ENCODE measurements around the gene MMP21. TPM values are rescaled to one million over a fixed set of nuclear protein-coding genes. Genes with fewer than 3 reads are reported as not detected.

MMP21 gene
- total RNA-seq, 1 experiment from 2014 or later: not detected

- DNase-seq (ENCODE audit: low read depth): no peak
Measured at GRCh38 chr10:125792342-125793300, 17.0 kb upstream of the MMP21 start.

- no peak for DNase-seq (ENCODE audit: low read depth)
Measured at GRCh38 chr10:125788156-125789034, 12.8 kb upstream of the MMP21 start.

- DNase-seq (ENCODE audit: low read depth): no peak
Measured at GRCh38 chr10:125785791-125786190, 10.2 kb upstream of the MMP21 start.

- DNase-seq (ENCODE audit: low read depth): no peak
Measured at GRCh38 chr10:125783957-125784356, 8.3 kb upstream of the MMP21 start.

DNA sequence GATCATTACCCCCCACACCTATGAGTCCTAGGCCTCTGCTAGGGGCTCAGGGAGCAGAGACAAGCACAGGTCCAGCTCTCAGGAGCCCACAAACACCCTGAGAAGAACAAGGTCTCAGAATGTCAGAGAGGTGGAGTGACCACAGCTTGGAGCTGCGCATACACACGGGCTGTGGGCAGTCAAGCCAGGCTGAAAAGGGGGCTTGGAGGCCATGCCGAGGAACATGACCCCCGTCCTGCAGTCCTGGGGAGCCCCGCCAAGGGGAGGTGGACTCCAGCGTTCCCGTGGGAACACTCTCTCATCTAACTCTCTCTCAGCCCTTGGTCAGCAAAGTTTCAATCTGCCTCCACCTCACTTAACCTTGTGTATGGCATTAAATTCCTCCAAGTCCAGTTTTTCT is 7.8 kb upstream of the MMP21 start:
- no peak for DNase-seq (ENCODE audit: low read depth)

DNA sequence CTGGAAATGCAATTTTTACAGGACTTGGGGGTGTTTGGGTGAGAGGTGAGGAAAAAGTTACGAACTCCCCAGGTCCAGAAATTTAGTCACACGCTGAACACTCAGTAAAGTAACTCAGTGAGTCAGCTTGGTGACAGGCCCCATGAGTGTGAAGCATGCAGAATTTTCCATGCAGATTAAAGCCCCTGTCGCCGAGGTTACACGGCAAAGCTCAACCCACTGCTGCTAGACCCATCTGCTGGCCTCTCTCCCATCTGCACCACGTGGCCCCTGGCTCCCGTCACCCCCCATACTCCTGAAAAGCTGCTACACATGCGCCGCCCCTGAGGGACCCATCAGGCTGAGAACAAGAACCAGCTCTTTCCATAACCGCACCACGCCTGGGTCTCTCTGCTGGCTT is 7.0 kb upstream of the MMP21 start:
- DNase-seq (ENCODE audit: low read depth): no peak

DNA sequence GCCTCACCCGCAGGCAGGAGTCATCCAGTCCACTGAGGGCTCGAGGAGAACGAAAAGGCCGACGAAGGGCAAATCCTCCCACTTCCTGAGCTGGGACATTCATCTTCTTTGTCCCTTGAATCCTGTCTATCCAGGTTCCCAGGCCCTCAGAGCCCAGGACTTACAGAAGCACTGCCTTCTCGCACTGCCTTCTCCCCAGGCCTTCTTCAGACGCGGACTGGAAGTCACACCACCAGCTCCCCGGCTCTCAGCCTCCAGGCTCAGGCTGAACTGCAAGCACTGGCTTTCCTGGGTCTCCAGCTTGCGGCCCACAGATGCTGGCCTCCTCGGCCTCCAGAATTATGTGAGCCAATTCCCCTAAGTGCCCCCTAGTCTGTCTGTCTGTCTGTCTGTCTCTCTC is 6.4 kb upstream of the MMP21 start:
- no peak for DNase-seq (ENCODE audit: low read depth)

DNA sequence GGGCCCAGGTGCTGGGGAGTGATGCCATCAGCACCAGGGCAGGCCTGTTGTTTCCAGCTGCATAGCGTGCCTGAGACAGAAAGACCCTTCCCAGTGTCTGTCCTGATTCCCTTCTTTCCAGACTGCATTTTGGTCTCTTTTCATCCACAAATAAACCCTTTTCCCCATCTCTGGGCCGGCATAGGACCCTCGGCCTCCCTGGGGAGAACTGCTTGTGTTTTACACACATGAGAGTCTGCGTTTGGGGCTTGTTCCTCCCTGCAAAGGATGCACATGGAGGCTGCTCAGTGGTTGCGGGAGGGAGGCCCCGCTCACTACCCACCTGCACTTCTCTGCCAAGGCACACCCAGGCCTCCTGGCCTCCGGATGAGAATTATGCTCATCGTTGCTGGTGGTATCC is 5.8 kb upstream of the MMP21 start:
- DNase-seq (ENCODE audit: low read depth): no peak

GRCh38 chr10:125779403-125780327 is 4.0 kb upstream of the MMP21 start:
- no peak for DNase-seq (ENCODE audit: low read depth)

DNA sequence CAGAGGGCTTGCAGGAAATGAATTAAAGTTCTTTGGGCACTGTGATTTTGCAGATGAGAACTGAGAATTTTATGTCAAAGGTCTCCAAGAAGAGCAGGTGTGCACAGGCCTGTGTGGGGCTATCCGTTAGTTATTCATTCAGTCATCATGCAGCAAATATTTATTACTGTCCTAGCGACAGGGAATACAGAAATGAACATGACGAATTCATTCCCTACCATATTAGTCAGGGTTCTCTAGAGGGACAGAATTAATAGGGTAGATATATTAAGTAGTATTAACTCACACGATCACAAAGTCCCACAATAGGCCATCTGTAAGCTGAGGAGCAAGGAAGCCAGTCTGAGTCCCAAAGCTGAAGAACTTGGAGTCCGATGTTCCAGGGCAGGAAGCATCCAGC is 2.9 kb upstream of the MMP21 start:
- DNase-seq (ENCODE audit: low read depth): no peak

- no peak for DNase-seq (ENCODE audit: low read depth)
Measured at GRCh38 chr10:125777806-125778205, 2.2 kb upstream of the MMP21 start.

- DNase-seq (ENCODE audit: low read depth): no peak
Measured at GRCh38 chr10:125774581-125775191, 935 bp downstream of the MMP21 start.

GRCh38 chr10:125773687-125774543 is 1.7 kb downstream of the MMP21 start:
- peak; percentile 10 for DNase-seq (ENCODE audit: low read depth)

DNA sequence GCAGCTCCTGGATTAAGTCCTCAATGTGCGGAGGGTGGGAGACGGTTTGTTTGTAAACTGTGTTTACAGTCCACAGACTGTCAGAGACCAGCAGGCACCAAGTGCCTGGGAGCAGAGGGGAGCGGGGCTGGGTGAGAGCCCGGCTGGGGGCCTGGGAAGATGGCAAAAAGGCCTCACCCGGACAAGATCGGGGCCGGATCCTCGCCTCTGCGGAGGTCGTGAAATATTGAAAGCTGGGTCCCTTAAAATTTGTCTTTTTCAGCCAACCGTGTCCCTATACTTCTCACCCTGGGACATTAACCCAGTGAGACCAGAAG is 2.8 kb downstream of the MMP21 start:
- DNase-seq (ENCODE audit: low read depth): no peak

GRCh38 chr10:125772112-125772863 is 3.3 kb downstream of the MMP21 start:
- DNase-seq (ENCODE audit: low read depth): no peak

DNA sequence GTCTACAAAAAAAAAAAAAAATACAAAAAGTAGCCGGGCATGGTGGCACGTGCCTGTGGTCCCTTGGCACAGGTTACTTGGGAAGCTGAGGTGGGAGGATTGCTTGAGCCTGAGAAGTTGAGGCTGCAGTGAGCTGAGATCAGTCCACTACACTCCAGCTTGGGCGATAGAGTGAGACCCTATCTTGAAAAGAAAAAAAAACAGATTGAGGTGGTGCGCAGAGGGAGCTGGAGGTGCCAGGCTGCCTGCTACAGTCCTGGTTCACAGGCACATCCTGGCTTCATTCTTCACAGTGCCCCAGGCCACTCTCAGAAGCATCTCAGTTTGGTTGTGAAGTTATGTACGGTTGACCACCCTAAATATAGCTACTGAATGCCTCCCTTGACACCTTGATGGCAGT is 4.8 kb downstream of the MMP21 start:
- DNase-seq (ENCODE audit: low read depth): no peak

GRCh38 chr10:125769175-125769574 is 6.4 kb downstream of the MMP21 start:
- no peak for DNase-seq (ENCODE audit: low read depth)

DNA sequence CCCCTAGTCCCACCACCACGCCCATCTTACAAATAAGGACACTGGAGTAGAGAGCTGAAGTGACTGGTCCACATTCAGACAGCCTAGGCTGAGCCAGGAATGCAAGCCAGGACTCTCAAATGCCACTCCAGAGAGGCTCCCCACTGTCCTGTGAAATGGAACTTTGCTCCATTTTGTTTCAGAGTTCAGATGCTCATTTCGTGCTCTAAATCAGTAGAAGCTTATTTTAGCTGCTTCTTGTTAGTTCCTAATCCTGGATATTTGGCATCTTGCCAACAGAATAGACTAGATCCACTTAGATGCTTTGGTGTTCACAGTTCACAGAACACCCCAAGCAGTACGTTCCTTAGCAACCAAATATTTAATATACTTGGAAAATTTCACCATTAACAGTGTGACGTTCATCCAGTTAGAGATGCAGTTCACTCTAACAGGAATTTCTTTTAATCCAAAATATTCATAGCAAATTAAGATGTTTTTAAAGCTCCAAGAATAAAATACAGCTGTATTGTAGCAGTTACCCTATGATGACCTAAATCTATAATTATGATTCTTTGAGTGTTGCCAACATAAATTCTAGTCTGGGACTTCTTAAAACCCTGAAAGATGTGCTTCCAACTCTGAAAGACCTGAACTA is 7.3 kb downstream of the MMP21 start:
- DNase-seq (ENCODE audit: low read depth): peak; percentile 5

- no peak for DNase-seq (ENCODE audit: low read depth)
Measured at GRCh38 chr10:125766511-125766910, 9.1 kb downstream of the MMP21 start.

Measured in RPMI7951 (cell line).